ENCODE results near the gene GRIK1. TPM values are rescaled to one million over a fixed set of nuclear protein-coding genes. Genes with fewer than 3 reads are reported as not detected.

GRIK1 gene
- total RNA-seq, 2 experiments from 2014 or later: not detected

- Mint-ChIP-seq H3K4me1 (no peaks in the 10 kb centered on the region), H3K27me3 (no peaks in the 10 kb centered on the region), H3K4me3 (no peak overlapping the region), H3K27ac (no peak overlapping the region), H3K36me3 (peaks cover 35% of the 10 kb centered on the region), H3K9me3 (peaks cover 17% of the 10 kb centered on the region)
- no peak for DNase-seq
These were observed 425.0 kb downstream of the GRIK1 start for GRCh38 chr21:29514652-29515247.

GRCh38 chr21:29513535-29513934, 426.3 kb downstream of the GRIK1 start:
- Mint-ChIP-seq H3K9me3 (peaks cover 17% of the 10 kb centered on the region), H3K4me3 (no peak overlapping the region), H3K27ac (no peak overlapping the region), H3K4me1 (no peaks in the 10 kb centered on the region), H3K27me3 (no peaks in the 10 kb centered on the region), H3K36me3 (peaks cover 35% of the 10 kb centered on the region)
- no peak for DNase-seq

- Mint-ChIP-seq H3K36me3 (peaks cover 40% of the 10 kb centered on the region), H3K9me3 (peaks cover 17% of the 10 kb centered on the region), H3K4me3 (no peak overlapping the region), H3K27ac (no peak overlapping the region), H3K4me1 (peaks cover 4% of the 10 kb centered on the region), H3K27me3 (no peaks in the 10 kb centered on the region)
- no peak for DNase-seq
These were observed 428.7 kb downstream of the GRIK1 start for GRCh38 chr21:29511096-29511495.

- Mint-ChIP-seq H3K4me3 (no peak overlapping the region), H3K27me3 (no peaks in the 10 kb centered on the region), H3K9me3 (peaks cover 12% of the 10 kb centered on the region), H3K27ac (no peak overlapping the region), H3K36me3 (peaks cover 38% of the 10 kb centered on the region), H3K4me1 (peaks cover 4% of the 10 kb centered on the region)
- DNase-seq: no peak
These were observed 430.7 kb downstream of the GRIK1 start for GRCh38 chr21:29509121-29509520.

GRCh38 chr21:29508301-29508700, 431.5 kb downstream of the GRIK1 start:
- Mint-ChIP-seq H3K27ac (no peak overlapping the region), H3K4me1 (peaks cover 4% of the 10 kb centered on the region)

GRCh38 chr21:29506947-29507346, 432.8 kb downstream of the GRIK1 start:
- Mint-ChIP-seq H3K36me3 (peaks cover 20% of the 10 kb centered on the region), H3K27ac (no peak overlapping the region), H3K9me3 (peaks cover 1% of the 10 kb centered on the region), H3K4me3 (no peak overlapping the region), H3K27me3 (no peaks in the 10 kb centered on the region), H3K4me1 (peaks cover 4% of the 10 kb centered on the region)
- DNase-seq: no peak

More at GRCh38 chr21:29508301-29508700, 431.5 kb downstream of the GRIK1 start:
- Mint-ChIP-seq H3K9me3 (peaks cover 4% of the 10 kb centered on the region), H3K4me3 (no peak overlapping the region), H3K36me3 (peaks cover 31% of the 10 kb centered on the region), H3K27me3 (no peaks in the 10 kb centered on the region)
- no peak for DNase-seq

- H3K36me3 Mint-ChIP-seq: peaks cover 21% of the 10 kb centered on the region
- no peak overlapping the region for H3K4me3 Mint-ChIP-seq
- H3K9me3 Mint-ChIP-seq: peaks cover 1% of the 10 kb centered on the region
- H3K4me1 Mint-ChIP-seq: peaks cover 4% of the 10 kb centered on the region
- DNase-seq: no peak
- no peak overlapping the region for H3K27ac Mint-ChIP-seq
- H3K27me3 Mint-ChIP-seq: no peaks in the 10 kb centered on the region
These were observed 433.6 kb downstream of the GRIK1 start for GRCh38 chr21:29506214-29506613.

- peaks cover 1% of the 10 kb centered on the region for H3K9me3 Mint-ChIP-seq
- DNase-seq: no peak
- H3K36me3 Mint-ChIP-seq: peaks cover 24% of the 10 kb centered on the region
- H3K27me3 Mint-ChIP-seq: no peaks in the 10 kb centered on the region
- H3K4me3 Mint-ChIP-seq: no peak overlapping the region
- H3K4me1 Mint-ChIP-seq: peaks cover 4% of the 10 kb centered on the region
- no peak overlapping the region for H3K27ac Mint-ChIP-seq
These were observed 435.0 kb downstream of the GRIK1 start for GRCh38 chr21:29504751-29505321.

- peaks cover 8% of the 10 kb centered on the region for H3K9me3 Mint-ChIP-seq
- H3K27ac Mint-ChIP-seq: no peak overlapping the region
- H3K4me3 Mint-ChIP-seq: no peak overlapping the region
- peaks cover 2% of the 10 kb centered on the region for H3K4me1 Mint-ChIP-seq
- H3K27me3 Mint-ChIP-seq: no peaks in the 10 kb centered on the region
- peaks cover 38% of the 10 kb centered on the region for H3K36me3 Mint-ChIP-seq
- DNase-seq: no peak
These were observed 438.3 kb downstream of the GRIK1 start for GRCh38 chr21:29501451-29501850.

GRCh38 chr21:29499734-29500343, 440.0 kb downstream of the GRIK1 start:
- Mint-ChIP-seq H3K27me3 (no peaks in the 10 kb centered on the region), H3K4me3 (no peak overlapping the region), H3K9me3 (peaks cover 6% of the 10 kb centered on the region), H3K27ac (no peak overlapping the region), H3K36me3 (peaks cover 38% of the 10 kb centered on the region), H3K4me1 (peaks cover 2% of the 10 kb centered on the region)
- no peak for DNase-seq

GRCh38 chr21:29499229-29499628, 440.6 kb downstream of the GRIK1 start:
- H3K27me3 Mint-ChIP-seq: no peaks in the 10 kb centered on the region
- H3K27ac Mint-ChIP-seq: no peak overlapping the region
- no peak for DNase-seq
- H3K4me3 Mint-ChIP-seq: no peak overlapping the region
- peaks cover 6% of the 10 kb centered on the region for H3K9me3 Mint-ChIP-seq
- H3K36me3 Mint-ChIP-seq: peaks cover 32% of the 10 kb centered on the region
- peaks cover 2% of the 10 kb centered on the region for H3K4me1 Mint-ChIP-seq

GRCh38 chr21:29496337-29496736, 443.5 kb downstream of the GRIK1 start:
- no peak overlapping the region for H3K27ac Mint-ChIP-seq
- peaks cover 6% of the 10 kb centered on the region for H3K9me3 Mint-ChIP-seq
- DNase-seq: no peak
- no peaks in the 10 kb centered on the region for H3K27me3 Mint-ChIP-seq
- no peak overlapping the region for H3K4me3 Mint-ChIP-seq
- peaks cover 42% of the 10 kb centered on the region for H3K36me3 Mint-ChIP-seq
- peaks cover 2% of the 10 kb centered on the region for H3K4me1 Mint-ChIP-seq

- Mint-ChIP-seq H3K36me3 (peaks cover 24% of the 10 kb centered on the region), H3K9me3 (peaks cover under 1% of the 10 kb centered on the region), H3K27ac (no peak overlapping the region), H3K4me3 (no peak overlapping the region), H3K4me1 (no peaks in the 10 kb centered on the region), H3K27me3 (no peaks in the 10 kb centered on the region)
- no peak for DNase-seq
These were observed 449.8 kb downstream of the GRIK1 start for GRCh38 chr21:29490016-29490415.

- no peaks in the 10 kb centered on the region for H3K27me3 Mint-ChIP-seq
- H3K27ac Mint-ChIP-seq: no peak overlapping the region
- H3K9me3 Mint-ChIP-seq: peaks cover 4% of the 10 kb centered on the region
- no peak overlapping the region for H3K4me3 Mint-ChIP-seq
- H3K4me1 Mint-ChIP-seq: no peaks in the 10 kb centered on the region
- peaks cover 27% of the 10 kb centered on the region for H3K36me3 Mint-ChIP-seq
- DNase-seq: no peak
These were observed 452.6 kb downstream of the GRIK1 start for GRCh38 chr21:29487154-29487553.

Measured in activated naive CD8-positive, alpha-beta T cell treated with anti-CD3 and anti-CD28 coated beads for 36 hours (primary cell).